Left forelimb (tissue), 1 donor: ENCODE measurements around the gene RPS24.

Source experiments
- DNase-seq: peaks from one replicate; pipeline ENCODE4 v3.0.0-alpha.2; 2018; ENCODE audit warnings: low spot score

RPS24 gene

DNA sequence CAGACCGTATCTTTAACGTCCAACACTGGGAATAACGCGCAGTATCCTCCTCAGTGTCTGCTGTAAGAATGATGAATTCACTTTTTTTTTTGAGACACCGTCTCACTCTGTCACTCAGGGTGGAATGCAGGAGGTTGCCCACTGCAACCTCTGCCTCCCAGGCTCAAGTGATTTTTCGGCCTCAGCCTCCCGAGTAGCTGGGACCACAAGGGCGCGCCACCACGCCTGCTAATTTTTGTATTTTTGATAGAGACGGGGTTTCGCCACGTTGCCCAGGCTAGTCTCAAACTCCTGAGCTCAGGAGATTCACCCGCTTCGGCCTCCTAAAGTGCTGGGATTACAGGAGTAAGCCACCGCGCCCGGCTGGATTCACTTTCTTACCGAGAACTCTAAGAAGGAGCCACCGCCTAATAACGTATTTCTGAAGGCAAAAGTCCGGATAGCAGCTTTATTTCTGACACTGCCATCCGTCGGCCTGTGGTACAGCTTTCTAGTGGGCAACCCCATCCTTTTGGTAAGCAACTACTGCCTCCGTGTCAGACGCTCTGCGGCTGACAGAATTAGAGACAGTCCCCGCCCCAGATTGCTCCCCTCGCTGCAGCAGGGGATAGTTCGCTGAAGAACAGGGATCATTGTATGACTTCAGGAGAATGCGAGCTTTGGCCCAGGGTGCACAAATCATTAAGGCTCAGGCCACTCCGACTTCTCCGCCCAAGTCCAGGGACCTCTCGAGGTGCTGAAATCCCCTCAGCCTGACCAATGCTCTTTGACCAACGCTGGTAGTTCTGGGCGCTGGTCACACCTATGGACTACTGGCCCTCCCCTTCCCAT is 5.0 kb upstream of the RPS24 start:
- no peak for DNase-seq

GRCh38 chr10:78029269-78030226 is 4.1 kb upstream of the RPS24 start, which contains the start of gene POLR3A:
TSS of gene POLR3A (minus strand) at chr10:78029515. CDS start at chr10:78029407, 108 bp downstream.
- peak; percentile 94 for DNase-seq

- DNase-seq: no peak
Observed at GRCh38 chr10:78033387-78033636, 351 bp upstream of the RPS24 start.

GRCh38 chr10:78035025-78035424 is 1.4 kb downstream of the RPS24 start:
- no peak for DNase-seq

GRCh38 chr10:78035437-78035836 is 1.8 kb downstream of the RPS24 start:
- DNase-seq: no peak

DNA sequence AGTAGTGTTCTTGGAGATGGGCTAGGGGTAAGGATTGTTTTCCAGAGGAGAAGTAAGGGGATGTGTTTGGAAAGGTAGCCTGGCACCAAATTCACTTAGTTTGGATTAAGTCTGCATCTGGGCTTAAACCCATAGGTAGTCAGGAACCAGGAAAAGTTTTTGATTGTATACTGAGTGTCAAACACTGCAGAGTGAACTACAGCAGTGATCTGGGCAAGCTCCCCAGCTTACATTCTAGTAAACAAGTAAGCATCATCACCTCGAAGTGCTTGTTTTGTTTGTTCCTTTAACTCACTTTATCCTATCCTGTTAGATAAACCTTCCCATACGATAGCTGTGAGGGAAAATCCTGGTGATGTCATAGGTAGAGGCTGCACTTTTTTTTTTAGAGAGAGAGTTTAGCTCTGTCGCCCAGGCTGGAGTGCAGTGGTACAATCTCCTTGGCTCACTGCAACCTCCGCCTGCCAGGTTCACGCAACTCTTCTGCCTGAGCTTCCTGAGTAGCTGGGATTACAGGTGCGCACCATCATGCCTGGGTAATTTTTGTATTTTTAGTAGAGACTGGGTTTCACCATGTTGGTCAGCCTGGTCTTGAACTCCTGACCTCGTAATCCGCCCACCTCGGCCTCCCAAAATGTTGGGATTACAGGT is 2.4 kb downstream of the RPS24 start:
- no peak for DNase-seq

GRCh38 chr10:78038105-78038504 is 4.4 kb downstream of the RPS24 start:
- DNase-seq: no peak

DNA sequence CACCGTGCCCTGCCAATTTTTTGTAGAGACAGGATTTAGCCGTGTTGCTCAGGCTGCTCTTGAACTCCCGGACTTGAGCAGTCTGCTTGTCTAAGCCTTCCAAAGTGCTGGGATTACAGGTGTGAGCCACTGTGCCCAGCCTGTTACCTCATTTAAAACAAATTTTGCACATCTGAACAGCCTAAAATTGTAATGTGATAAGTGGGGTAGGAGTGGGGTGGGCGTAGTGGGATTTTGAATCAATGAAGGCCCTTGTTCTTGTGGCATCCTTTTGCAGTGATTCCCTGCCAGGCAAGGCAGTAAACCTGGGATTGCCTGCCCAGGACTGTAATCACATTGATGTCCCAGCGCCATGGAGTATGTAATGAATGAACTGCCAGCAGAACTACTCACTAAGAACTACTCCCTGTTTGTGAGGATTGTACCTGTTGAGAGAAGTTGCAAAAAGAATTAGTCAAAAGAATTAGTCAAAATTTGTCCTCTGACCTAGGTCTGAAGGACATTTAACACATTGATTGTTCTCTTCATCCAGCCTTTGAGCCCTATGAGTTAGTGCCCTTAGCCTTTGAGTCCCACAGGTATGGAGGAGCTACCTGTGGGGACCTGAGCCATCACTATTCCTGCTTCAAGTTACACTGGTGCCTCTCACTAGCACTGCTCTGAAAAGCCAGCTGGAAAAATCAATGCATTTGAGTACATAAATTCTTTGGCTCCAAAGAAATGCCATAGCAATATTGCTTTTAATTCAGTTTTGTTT is 5.3 kb downstream of the RPS24 start:
- no peak for DNase-seq

DNA sequence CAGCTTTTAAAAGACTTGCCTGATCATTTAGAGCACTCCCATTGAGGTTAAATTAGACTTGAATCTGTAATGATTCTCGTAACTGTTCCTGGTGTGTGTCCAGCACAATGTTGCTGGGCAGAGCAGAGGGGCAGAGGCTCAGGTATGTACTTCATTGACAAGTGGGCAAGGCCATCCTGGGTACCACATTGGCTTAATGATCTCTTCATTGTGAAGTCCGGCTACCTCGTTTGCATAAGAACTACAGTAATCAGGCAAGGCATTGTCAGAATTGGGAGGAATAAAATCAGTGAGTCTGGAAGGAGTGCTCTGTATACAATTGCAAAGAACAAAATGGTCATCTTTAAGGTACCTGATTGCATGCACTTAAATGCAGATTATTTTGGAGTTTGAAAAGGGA is 6.1 kb downstream of the RPS24 start:
- no peak for DNase-seq

DNA sequence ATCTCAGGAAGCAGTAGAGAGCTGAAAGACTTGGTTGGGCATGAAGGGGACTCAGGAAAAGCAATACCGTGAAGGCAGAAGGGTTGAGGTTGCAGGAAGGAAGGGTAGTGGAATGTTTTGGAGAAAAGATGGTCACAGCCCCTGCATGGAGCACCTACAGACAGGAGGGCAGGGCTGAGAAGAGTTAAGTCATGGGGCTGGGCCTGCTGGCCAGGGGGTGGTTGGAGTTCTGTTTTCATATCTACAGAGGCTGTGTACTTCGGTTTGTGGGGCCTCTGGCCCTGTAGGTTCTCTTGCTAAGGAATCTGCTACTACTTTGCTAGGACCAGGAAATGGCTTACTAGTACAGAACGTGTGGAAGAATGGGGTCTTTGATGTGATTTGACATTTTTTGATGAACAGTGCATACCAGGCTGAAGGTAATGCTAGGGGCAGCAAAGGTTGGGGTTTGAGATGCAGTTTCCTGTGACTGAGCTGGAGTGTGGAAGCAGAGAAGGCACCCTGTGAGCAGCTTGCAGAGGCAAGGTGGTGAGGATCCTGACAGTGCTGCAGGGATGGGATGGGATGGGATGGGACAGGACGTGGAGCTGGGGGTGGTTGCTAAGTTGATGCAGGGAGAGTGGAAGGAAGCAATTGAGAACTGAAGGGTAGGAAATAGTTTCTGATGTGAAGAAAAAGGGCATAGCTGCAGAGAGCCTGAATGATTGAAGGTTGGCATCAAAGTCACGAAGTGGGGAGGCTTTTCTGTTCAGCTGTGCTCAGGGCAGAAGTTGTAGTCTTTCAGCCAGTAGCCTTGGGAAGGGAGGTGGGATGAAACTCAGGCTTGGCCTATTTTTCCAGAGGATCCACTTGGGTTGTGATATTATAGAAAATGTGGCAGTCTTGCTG is 7.8 kb downstream of the RPS24 start:
- DNase-seq: no peak

DNA sequence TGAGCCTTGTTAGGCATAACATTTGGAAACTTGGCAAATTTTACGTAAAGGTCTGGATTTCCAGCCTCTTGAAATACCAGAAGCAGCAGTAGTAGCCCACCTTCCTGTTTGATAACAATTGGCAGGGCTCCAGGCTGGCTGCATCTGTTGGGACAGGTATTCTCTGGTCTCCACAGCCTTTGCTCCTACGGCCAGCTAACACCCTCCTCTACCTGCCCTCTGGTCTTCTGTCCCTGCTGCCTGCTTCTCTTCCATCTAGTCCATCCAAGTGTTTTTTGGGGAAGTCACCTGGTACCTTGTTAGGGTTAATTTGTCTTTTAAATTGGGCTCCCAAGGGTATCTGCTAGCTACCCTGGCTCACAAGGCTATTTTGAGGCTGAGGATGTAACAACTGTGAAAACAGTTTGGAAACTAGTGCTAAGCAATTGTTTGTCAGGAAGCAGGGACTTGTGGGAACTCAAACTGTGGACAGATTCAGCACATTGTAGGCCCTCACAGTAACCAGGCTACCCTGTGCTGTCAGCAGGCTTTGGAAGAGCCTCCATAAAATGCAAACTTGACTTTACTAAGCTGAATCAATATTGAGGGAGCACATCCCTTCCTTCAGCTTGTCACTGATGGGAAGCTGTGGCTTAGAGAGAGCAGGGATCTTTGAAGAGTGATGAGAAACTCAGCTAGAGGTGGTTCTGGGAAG is 8.5 kb downstream of the RPS24 start:
- no peak for DNase-seq

GRCh38 chr10:78042752-78043104 is 9.1 kb downstream of the RPS24 start:
- no peak for DNase-seq

DNA sequence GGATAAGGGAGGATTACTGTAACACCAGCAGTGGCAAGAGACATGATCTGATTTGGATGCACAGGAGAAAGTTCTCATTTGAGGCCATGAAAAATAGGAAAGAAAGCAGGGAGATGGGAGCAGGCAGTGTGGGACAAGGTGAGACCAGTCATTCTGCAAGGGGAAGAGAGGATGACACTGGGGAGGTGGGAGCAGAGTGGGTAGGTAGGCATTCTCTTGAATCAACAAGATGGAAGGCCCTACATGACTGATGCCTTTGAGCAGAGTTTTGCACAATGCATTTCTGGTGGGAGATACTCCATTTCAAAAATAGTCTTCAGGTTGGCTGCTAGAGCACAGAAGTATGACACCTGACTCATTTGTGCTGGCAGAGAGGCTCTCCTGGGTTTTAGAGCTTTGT is 10.5 kb downstream of the RPS24 start:
- no peak for DNase-seq

DNA sequence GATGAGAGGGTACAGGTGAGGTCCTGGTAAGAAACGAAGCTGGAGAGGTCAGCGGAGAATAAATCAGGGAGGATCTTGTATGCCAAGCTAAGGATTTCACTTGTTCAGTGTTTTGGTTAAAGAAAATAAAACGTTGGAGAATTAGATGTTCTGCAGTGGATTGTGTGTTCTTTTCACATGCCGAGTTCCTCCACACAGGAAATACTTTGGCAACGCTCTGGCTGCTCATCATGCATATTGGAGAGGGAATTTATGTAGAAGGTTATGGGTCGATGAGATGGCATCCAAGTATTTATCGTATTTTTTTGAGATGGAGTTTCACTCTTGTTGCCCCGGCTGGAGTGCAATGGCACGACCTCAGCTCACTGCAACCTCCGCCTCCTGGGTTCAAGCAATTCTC is 11.0 kb downstream of the RPS24 start:
- DNase-seq: no peak

GRCh38 chr10:78045237-78045636 is 11.6 kb downstream of the RPS24 start:
- DNase-seq: no peak

DNA sequence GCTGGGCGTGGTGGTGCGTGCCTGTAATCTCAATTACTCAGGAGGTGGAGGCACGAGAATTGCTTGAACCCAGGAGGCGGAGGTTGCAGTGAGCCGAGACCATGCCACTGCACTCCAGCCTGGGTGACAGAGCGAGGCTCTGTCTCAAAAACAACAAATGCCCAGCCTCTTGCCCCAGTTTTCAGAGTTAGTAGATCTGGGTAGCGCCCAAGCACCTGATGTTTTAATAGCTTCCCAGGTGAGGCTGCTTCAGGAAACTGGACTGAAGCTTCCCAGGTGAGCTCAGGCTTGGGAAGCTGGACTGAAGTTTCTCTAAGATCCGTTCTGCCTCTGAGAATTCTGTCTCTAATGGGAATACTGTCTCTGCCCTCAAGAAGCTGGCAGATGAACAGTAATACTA is 12.2 kb downstream of the RPS24 start:
- no peak for DNase-seq

DNA sequence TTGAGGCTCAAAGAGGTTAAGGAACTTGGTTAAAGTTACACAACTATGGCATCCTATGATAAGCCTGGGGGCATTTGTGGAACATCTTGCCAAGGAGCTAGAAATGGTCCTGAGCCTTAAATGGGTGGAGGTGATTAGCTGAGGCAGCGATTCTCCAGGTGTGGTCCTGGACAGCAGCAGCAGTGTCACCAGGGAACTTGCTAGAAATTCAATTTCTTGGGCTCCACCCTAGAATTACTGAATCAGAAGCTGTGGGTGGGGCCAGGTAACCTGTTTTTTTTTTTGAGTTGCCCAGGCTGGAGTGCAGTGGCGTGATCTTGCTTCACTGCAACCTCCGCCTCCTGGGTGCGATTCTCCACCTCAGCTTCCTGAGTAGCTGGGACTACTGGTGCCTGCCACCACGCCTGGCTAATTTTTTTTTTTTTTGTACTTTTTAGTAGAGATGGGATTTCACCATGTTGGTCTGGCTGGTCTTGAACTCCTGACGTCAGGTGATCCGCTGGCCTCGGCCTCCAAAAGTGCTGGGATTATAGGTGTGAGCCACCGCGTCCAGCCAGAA is 13.1 kb downstream of the RPS24 start:
- DNase-seq: no peak

- DNase-seq: peak; percentile 89
Observed at GRCh38 chr10:78047314-78047891, 13.7 kb downstream of the RPS24 start.

DNA sequence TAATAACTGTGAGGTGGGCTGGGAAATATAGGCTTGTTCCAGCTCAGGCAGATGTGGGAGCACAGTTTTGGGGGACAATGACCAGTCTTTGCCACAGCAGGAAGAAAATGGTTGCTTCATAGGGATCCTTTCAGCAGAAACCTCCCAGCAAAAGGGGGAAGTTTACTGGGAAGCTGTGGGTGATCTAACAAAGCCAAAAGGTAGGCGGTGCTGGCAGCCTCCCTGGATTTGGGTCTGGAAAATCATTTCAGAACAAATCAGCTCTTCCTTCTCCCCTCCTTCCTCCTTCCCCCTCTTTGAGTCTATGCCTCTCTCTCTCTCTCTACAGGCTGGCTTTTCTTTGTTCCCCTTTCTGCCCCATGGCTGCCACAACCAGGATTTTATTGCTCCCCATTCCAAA is 16.2 kb downstream of the RPS24 start:
- DNase-seq: no peak
